B cell (primary cell): ENCODE measurements around the gene MICU1.

Experiments used
- CTCF ChIP-seq: fragments of 200-600 bp; IDR thresholded peaks from one replicate; pipeline ENCODE4 v1.8.0; 2022; ENCODE audit warnings: antibody characterized with exemption, mild to moderate bottlenecking
- EZH2 ChIP-seq: IDR thresholded peaks from 2 replicates; pipeline ENCODE4 v1.6.1; 2012; ENCODE audit warnings: borderline replicate concordance, low read depth, mild to moderate bottlenecking, moderate library complexity, low read length; ENCODE audit not compliant: insufficient read depth, poor library complexity, severe bottlenecking

GRCh38 chr10:72424561-72424960 is 201.3 kb downstream of the MICU1 start:
- TF ChIP-seq CTCF (no peak), EZH2 (no peak)
